Hematopoietic multipotent progenitor cell treated with erythropoietin and hydrocortisone succinate and interleukin-3 and kit ligand, for 6 days (in vitro differentiated cells): ENCODE measurements around the gene ABCB9.
A peak's percentile ranks its signal among the peaks of the same experiment; 100 is the strongest.
"Not testable (repeated sequence)": the region's sequence is repeated elsewhere in the genome, so short reads cannot be mapped to it uniquely, and the experiment has no call there.

ENCODE experiments used
- DNase-seq: peaks from one replicate; pipeline ENCODE4 v3.0.0-alpha.2; 2015

ABCB9 gene

GRCh38 chr12:122893208-122894153, 72.8 kb downstream of the ABCB9 start:
- no peak for DNase-seq

DNA sequence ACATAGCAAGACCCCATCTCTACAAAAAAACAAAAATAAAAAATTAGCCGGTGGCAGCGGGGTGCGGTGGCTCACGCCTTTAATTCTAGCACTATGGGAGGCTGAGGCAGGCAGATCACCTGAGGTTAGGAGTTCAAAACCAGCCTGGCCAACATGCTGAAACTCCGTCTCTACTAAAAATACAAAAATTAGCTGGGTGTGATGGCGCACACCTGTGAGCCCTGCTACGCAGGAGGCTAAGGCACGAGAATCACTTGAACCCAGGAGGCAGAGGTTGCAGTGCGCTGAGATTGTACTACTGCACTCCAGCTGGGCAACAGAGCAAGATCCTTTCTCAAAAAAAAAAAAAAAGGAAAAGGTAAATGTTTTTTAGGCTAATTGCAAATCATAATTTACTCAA, 73.5 kb downstream of the ABCB9 start:
- DNase-seq: not testable (repeated sequence)

- peak; percentile 54 for DNase-seq
Observed at GRCh38 chr12:122891661-122892525, 74.4 kb downstream of the ABCB9 start.

DNA sequence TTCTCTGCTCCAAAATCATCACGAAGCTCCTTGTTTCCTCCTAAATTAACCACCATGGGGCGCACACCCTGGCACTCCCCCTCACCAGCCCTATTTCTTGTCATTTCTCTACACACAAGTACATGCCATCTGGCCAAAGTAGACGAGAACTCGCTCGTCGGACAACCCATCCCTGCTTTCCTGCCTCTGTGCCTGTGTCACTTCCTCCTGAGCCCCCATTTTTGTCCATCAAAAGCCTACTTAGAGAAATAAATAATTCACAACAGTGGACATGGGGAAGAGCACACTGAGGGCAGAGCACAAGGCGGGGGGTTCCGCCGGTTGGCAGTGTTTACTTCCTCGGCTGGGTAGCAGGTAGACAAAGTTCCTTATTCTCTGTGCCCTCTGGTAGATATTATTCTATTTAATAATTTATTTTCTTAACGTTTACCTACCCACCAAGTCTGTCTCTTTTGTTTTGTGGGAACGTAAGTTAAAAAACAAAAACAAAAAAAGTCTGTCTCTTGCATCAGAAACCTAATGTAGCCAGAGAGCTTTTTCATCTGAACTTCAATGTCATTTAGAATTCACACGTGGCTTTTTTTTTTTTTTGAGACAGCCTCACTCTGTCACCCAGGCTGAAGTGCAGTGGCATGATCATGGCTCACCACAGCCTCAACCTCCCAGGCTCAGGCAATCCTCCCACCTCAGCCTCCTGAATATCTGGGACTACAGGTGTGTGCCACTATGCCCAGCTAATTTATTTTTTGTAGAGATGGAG, 76.3 kb downstream of the ABCB9 start:
- DNase-seq: peak; percentile 76

DNA sequence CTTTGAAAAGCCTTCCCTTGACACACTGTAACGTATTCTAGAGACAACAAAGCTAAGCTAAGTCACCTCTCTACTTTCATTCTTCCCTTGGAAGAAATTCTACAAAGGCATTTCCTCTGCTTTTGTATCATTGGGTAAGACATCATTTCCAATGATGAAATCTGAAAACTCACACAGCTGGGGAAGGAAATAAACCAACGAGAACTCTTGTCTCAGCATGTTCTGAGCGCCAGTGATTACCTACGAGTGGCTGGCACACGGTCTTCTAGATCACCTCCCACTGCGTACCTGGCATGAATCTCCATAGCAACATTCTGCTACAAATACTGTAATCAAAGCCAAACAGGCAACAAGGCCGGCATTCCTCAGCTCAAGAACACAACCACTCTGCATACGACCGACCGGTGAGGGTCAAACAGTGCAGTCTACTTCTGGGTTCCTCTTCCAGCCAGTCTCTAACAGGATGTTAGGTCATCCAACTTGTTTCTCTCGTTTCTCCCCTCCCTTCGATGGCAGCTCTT, 78.0 kb downstream of the ABCB9 start:
- DNase-seq: peak; percentile 68

DNA sequence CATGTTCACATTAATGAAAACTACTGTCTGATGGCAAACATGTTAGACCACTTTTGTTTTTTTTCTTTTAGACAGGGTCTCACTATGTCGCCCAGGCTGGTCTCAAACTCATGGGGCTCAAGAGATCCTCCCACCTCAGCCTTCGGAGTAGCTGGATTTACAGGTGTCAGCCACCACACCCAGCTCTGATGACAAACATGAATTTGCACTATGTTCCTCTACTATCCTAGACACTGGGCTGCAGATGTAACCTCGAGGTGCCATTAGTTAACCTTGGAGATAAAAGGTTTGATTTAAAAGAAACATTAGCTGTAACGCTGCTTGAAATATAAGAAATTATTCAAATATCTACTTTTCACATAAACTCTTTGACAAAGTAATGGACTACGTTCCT, 78.4 kb downstream of the ABCB9 start:
- no peak for DNase-seq

GRCh38 chr12:122886851-122887818, 79.1 kb downstream of the ABCB9 start:
- DNase-seq: peak; percentile 92

DNA sequence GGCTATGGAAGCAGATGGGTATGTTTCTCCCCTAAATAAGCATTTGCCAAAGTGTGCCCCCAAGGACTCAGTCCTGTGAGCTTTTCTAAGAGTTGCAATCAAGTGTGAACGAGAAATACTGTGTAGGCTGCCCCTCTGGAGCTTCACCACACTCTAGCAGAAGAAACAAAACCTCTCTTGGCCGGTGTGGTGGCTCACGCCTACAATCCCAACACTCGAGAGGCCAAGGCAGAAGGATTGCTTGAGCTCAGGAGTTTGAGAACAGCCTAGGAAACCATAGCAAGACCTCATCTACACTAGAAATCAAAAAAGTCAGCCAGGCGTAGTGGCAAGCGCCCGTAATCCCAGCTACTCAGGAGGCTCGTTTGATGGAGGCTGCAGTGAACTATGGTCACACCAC, 80.1 kb downstream of the ABCB9 start:
- no peak for DNase-seq

DNA sequence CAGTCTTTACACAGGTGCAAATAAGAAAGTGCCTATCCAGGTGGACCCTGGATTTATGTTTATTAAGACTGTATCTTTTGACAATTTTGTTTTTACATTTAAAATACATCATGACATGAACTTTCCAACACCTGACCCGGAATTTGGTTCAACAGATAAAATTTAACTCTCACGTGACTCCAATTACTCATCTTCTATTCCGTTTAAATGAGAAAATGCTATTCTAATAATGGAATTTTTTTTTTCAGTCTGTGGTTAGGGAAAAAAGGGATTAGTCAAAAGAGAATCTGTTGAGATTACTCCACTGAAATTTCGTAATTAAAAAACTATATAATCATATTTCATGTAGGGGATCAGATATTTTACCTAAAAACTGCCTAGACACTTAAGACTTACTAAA, 81.4 kb downstream of the ABCB9 start:
- DNase-seq: no peak

DNA sequence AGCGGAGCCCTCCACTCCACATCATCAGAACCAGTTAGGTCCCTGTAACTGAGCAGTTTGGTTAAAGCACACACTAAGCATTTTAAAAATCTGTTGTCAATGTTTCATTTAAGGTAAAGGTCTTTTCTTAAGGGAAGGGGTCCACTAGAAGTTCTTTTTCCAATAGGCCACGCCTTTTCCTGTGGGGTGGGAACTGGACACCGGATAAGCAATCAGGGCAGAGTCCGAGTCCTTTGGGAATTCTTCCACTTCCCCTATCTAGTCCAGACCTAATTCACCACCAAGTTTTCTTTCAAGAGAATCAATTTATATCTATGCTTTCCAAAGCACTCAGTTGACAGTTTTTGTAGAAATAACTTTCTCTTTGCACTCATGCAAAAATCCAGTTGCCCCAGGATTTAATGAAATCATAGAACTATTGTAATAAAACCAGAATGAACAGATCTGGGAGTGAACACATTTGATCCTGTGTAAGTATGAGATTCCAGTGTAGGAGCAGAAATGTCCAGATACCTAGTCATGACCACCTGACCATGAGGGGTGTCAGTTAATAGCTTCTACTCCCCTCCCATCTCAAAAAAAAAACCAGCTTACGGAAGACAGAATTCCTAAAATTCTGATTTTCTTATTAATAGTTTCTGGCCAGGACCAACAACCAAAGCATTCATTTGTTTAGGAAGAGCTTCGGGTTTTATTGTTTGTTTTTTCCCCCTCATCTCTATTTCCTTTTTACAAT, 82.0 kb downstream of the ABCB9 start:
- no peak for DNase-seq

DNA sequence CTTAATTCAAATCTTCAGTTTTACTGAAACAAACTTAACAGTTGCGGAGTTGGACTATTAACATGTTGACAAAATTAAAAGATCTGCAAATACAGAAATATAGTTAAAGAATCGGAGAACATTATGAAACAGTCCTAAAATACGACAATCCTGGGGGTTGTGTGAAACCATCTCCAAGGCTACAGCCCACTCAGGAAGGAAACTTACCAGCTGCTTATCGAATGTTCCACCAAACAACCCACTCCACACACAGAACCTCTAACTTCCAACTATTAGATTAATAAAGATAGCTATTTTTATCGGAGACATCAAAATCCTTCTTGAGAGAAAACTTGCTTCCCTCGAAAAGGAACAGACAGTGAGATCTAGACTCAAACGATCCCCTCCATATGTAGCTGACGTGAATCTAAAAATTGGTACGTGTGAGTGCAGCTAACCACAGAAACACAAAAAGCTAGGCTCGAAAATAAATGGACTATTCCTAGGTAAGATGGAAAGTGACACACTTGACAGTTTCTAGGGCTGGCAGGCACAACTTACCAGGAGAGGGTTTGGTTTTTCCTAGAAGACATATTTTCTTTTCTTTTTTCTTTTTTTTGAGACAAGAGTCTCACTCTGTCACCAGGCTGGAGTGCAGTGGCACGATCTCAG, 83.2 kb downstream of the ABCB9 start:
- peak; percentile 54 for DNase-seq

DNA sequence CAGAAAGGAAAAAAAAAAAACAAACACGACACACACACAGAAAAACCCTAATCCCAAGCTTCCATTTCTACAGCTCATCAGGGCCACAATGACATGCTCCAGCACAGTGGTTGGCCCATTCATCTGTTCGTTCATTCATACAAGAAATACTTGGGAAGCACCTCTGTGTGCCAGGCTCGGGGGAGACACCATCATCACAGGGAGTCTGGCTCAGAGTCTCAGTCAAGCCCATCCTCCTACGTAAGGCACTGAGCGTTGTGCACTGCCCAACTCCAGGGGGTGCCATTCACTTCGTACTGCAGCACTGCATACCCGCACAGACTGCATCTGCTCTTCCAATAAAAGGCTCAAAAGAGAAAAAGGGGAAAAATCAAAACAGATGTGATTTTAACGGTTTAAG, 85.6 kb downstream of the ABCB9 start:
- DNase-seq: peak; percentile 79

GRCh38 chr12:122880155-122880667, 86.1 kb downstream of the ABCB9 start:
- no peak for DNase-seq
